Large intestine (tissue), 3 donors: ENCODE results near the gene FLT3. TPM values are rescaled to one million over a fixed set of nuclear protein-coding genes. Genes with fewer than 3 reads are reported as not detected.

Source experiments
- DNase-seq, 2 donors: peaks; one replicate each; pipeline versions ENCODE4 v3.0.0 to v3.0.0-alpha.2; 2013
- H3K27ac ChIP-seq: one replicate; pipeline ENCODE4 v1.5.1; 2013; ENCODE audit warnings: low read length
- H3K27me3 ChIP-seq: 2 replicates; pipeline ENCODE4 v1.6.1; 2013; ENCODE audit warnings: low read length; ENCODE audit not compliant: control insufficient read depth, insufficient read depth
- H3K36me3 ChIP-seq: 2 replicates; pipeline ENCODE4 v1.6.1; 2013; ENCODE audit warnings: low read length; ENCODE audit not compliant: control insufficient read depth, insufficient read depth
- H3K4me1 ChIP-seq: one replicate; pipeline ENCODE4 v1.6.1; 2013; ENCODE audit warnings: low read length; ENCODE audit not compliant: control insufficient read depth, insufficient read depth
- H3K4me3 ChIP-seq: one replicate; pipeline ENCODE4 v1.5.1; 2013; ENCODE audit warnings: low read length
- H3K9me3 ChIP-seq: one replicate; pipeline ENCODE4 v1.6.1; 2013; ENCODE audit warnings: mild to moderate bottlenecking, low read depth, low read length, moderate library complexity; ENCODE audit not compliant: control insufficient read depth
- WGBS: methylation state at CpG from one replicate; pipeline ENCODE4 v1.1.5; 2013; ENCODE audit warnings: low lambda C conversion rate; ENCODE audit not compliant: insufficient coverage; 5-methylcytosine and 5-hydroxymethylcytosine counted together
- polyA plus RNA-seq: library from polyadenylated mRNA; unstranded; fragments of 120-200 nt; gene quantifications from one replicate; pipeline ENCODE4 v1.2.1, GENCODE V29; 2013

FLT3 gene
- polyA plus RNA-seq, 1 donor, result 1.1 TPM

DNA sequence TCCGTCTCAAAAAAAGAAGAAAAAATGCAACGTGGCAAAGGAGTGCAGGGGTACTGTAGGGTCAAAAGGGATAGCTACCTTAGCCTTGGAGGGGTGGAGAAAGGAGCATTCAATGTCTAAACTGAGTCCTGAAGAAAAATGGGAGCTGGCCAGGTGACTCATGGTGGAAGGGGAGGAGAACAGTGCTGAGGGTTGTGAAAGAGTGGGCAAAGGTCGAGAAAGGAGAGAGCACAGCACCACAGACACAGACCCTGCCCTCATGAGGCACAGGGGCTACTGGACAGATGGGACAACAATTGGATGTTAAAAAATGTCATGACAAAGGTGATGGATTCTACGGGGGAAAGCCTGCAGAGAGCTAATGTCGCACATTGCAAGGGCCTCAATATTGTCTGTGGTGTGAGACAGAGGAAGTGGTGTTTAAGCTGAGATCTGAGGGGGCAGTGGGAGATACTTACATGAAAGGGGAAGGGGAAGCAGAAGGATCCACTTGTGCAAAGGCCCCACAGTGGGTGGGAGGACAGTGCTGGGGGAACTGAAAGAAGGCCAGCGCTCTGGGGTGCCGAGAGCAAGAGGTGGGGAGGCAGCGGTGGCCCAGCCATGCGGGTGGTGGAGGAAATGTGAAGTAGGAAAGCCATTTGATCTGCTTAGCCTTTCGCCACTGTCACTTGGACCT, 69.0 kb downstream of the FLT3 start:
- Histone ChIP-seq H3K27ac (no peak overlapping the region), H3K36me3 (no peaks in the 10 kb centered on the region), H3K4me3 (no peak overlapping the region), H3K9me3 (no peaks in the 10 kb centered on the region), H3K27me3 (peaks cover 2% of the 10 kb centered on the region), H3K4me1 (no peaks in the 10 kb centered on the region)
- WGBS, result 100% methylated on average over 2 of the region's 10 CpGs
- DNase-seq, result no peak

DNA sequence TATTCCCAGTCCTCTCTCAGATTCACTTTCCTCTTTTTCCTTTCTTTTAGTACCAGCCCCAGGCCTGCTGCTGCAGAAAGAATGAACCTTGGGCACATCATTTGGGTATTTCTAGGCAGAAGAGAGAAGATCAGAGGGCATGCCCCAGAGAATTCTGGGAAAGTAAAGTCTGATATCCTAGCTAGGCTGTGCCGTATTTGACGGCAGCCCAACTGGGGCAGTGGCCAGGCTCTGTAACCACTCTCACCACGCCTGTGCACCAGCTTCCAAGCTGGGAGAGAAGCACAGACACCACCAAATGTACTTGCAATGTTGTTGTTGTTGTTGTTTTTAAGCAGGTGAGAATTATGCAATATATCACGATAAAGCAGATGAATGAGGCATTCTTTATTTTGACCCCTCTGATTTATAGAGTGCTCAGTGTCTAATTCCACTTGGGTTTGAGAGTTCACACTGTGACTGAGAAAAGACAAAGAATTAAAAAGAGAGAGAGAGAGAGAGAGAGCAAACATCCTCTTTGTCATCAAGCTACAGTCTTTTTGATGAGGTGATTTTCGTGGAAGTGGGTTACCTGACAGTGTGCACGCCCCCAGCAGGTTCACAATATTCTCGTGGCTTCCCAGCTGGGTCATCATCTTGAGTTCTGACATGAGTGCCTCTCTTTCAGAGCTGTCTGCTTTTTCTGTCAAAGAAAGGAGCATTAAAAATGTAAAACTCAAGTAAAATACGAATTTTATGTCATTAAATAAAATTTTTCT, 72.6 kb downstream of the FLT3 start:
- Histone ChIP-seq H3K27me3 (no peaks in the 10 kb centered on the region), H3K36me3 (no peaks in the 10 kb centered on the region), H3K27ac (no peak overlapping the region), H3K4me1 (peaks cover 5% of the 10 kb centered on the region), H3K9me3 (no peaks in the 10 kb centered on the region), H3K4me3 (no peak overlapping the region)
- 67% methylated on average over 1 of the region's 8 CpGs for WGBS
- no peak for DNase-seq

DNA sequence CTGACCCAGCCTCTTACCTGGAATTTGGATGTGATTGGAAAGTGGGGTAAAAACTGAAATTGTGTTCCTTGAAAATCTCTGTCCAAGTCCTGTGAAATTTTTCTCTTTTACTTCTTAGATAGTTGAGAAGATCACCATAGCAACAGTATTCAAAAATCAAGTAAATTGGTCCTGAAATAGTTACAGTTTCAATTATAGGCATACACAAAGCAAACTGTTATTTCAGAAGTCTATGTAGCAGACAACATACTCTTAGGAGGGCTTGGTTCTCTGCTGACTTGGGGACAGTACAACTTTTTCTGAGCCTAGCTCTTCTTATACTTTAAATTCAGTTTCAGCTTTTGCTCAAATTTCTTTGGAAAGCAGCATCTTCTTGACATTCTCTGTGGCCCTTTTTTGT, 73.3 kb downstream of the FLT3 start:
- no peak for DNase-seq
- Histone ChIP-seq H3K4me3 (no peak overlapping the region), H3K36me3 (no peaks in the 10 kb centered on the region), H3K27ac (no peak overlapping the region), H3K4me1 (peaks cover 7% of the 10 kb centered on the region), H3K9me3 (no peaks in the 10 kb centered on the region), H3K27me3 (no peaks in the 10 kb centered on the region)

DNA sequence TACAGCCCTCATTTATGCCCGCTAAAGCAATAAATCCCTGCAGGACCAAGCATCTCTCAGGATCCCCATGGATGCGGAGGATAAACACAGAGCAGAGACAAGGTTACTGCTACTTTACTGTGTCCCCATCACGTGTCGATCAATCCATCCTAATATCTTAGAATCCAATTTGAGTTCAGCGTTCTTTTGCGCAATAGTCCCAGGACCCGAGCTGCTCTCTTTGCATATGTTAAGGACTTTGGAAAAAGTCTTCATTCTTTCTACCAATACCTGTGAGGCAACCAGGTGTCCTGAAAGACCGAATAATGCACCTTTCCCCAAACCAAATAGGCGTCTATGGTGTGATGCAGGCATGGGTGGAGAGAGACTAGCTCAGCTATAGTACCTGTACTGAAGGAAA, 73.9 kb downstream of the FLT3 start:
- no peak overlapping the region for H3K4me3 ChIP-seq
- no peaks in the 10 kb centered on the region for H3K27me3 ChIP-seq
- H3K4me1 ChIP-seq, result peaks cover 7% of the 10 kb centered on the region
- no peak overlapping the region for H3K27ac ChIP-seq
- H3K9me3 ChIP-seq, result no peaks in the 10 kb centered on the region
- H3K36me3 ChIP-seq, result no peaks in the 10 kb centered on the region
- WGBS, result no CpG with 5 or more reads among the region's 9 CpGs
- no peak for DNase-seq

DNA sequence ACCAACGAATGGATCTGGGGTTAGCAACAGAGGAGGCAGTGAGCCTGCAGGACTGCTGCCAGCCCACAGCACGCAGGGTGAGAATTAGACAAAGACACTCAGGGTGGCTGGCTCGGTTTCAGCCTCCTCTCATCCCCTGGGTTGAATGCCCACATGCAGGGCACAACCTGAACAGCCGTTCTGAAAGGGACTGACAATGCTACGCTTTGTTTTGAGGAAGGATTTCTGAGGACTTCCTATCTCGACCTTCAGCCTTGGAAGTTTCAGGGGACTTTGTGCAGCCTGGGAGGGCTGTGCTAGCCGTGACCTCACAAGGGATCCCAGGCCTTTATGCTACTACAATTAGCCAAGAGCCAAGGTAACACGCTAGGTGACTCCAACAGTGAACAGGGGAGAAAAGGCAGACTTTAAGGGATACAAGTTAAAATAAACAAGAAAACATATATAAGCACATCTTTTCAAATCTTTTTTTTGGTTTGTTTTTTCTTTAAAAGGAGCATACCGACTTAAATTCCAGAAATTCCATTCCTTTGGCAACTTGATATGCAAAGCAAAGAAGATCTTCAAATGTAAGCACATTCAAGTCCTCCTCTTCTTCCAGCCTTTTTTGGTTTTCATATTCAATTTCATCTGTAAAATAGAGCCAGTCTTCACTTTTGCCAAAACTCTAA, 77.4 kb downstream of the FLT3 start:
- peaks cover 7% of the 10 kb centered on the region for H3K4me1 ChIP-seq
- no peak overlapping the region for H3K4me3 ChIP-seq
- no peaks in the 10 kb centered on the region for H3K36me3 ChIP-seq
- 25% methylated on average over 1 of the region's 9 CpGs for WGBS
- no peaks in the 10 kb centered on the region for H3K27me3 ChIP-seq
- peak in 1 of 2 donors; percentile 55 for DNase-seq
- no peaks in the 10 kb centered on the region for H3K9me3 ChIP-seq
- no peak overlapping the region for H3K27ac ChIP-seq

DNA sequence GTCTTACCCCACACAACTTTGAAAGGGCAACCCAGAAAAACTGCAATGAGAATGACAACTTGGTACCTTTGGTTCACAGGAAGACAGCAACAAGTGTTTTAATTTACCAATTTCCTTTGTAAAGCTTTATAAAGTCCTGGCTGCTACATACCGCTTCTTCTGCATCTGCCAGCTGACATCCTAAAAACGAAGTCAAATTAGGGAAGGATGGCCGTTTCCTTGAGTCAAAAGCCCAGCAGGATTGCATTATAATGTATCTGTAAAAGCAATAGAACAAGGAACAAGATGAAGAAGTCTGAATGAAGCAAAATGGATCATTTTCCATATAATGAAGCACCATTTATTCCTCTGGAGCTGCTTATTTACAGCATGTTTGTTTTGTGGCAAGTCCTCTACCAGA, 86.1 kb downstream of the FLT3 start:
- Histone ChIP-seq H3K4me3 (no peak overlapping the region), H3K27ac (no peak overlapping the region), H3K9me3 (no peaks in the 10 kb centered on the region), H3K27me3 (no peaks in the 10 kb centered on the region), H3K4me1 (no peaks in the 10 kb centered on the region), H3K36me3 (no peaks in the 10 kb centered on the region)
- WGBS, result no CpG with 5 or more reads among the region's 3 CpGs
- DNase-seq, result no peak

DNA sequence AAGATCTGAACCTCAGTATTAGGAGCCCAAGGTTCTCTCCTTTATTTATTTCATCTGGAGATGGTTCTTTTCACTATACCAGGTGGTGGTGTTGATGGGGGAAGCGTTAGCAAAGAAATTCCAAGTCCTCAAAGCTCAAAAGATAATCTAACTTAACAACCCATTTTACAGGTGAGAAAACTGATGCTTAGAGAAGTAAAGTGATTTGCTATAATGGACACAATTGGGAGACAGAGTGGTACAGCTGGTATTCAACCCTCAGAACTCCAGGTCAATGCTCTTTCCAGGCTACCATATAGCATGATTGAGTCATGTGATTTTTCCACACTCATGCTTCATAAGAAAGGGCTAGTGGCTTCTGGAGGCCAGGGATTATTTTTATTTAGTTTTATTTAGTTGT, 86.9 kb downstream of the FLT3 start:
- Histone ChIP-seq H3K36me3 (no peaks in the 10 kb centered on the region), H3K9me3 (no peaks in the 10 kb centered on the region), H3K27ac (no peak overlapping the region), H3K4me3 (no peak overlapping the region), H3K4me1 (no peaks in the 10 kb centered on the region), H3K27me3 (no peaks in the 10 kb centered on the region)
- WGBS, result 100% methylated on average over 1 of the region's 1 CpG
- DNase-seq, result no peak

DNA sequence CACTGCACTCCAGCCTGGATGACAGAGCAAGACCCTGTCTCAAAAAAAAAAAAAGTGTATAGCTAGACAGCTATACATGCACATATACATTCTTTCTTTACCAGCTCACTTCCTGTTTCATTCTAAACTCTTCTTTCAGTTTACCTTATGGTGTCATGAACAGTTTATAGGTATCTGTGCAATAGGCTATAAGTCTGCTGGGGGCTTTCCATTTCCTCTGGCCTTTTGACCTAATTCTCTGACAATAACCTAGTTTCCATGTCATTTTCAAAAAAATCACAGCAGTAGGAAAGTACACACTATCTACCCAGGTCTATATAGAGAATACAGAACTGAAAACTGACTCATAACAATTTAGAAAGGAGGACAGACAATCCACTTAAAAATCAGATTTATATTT, 87.5 kb downstream of the FLT3 start:
- Histone ChIP-seq H3K27ac (no peak overlapping the region), H3K4me1 (no peaks in the 10 kb centered on the region), H3K27me3 (no peaks in the 10 kb centered on the region), H3K36me3 (no peaks in the 10 kb centered on the region), H3K4me3 (no peak overlapping the region), H3K9me3 (no peaks in the 10 kb centered on the region)
- DNase-seq, result peak in 1 of 2 donors; percentile 21

DNA sequence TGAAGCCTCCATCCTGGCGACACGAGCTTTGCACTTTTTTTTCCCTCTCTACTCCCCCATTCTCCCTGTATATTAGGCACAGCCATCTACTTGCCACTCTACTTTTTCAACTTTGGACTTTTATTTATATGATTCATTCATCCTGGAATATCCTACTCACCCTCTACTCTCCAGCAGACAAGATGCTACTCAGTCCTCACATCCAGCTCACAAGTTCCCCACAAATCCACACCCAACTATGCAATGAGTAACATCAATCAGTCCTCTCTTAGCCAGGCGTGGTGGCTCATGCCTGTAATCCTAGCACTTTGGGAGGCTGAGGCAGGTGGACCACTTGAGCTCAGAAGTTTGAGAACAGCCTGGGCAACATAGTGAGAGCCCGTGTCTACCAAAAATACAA, 88.0 kb downstream of the FLT3 start:
- H3K9me3 ChIP-seq, result no peaks in the 10 kb centered on the region
- H3K27ac ChIP-seq, result no peak overlapping the region
- DNase-seq, result no peak
- H3K36me3 ChIP-seq, result no peaks in the 10 kb centered on the region
- H3K27me3 ChIP-seq, result no peaks in the 10 kb centered on the region
- H3K4me1 ChIP-seq, result no peaks in the 10 kb centered on the region
- H3K4me3 ChIP-seq, result no peak overlapping the region
- whole genome bisulfite sequencing, result no CpG with 5 or more reads among the region's 4 CpGs

DNA sequence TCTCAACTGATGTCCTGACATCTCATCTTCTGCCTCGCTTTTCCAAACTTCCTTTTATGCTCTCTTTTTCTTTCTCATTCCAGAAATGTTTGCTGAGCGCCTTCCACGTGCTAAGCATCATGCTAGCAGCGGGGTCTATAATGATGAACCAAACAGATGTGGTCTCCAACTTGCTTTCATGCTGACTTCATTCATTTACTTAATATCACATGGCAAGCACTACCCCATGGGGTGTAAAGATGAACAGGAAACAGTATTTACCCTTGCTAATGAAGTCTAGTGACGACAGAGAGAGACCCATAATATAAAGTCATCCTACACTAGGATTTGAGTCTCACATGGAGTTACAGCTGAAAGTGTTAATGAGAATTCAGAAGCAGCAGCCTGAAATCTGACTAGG, 90.3 kb downstream of the FLT3 start:
- Histone ChIP-seq H3K27me3 (no peaks in the 10 kb centered on the region), H3K36me3 (no peaks in the 10 kb centered on the region), H3K9me3 (no peaks in the 10 kb centered on the region), H3K27ac (no peak overlapping the region), H3K4me1 (no peaks in the 10 kb centered on the region), H3K4me3 (no peak overlapping the region)
- DNase-seq, result no peak
- WGBS, result 79% methylated on average over 4 of the region's 5 CpGs
